D341Med (cell line): ENCODE measurements around the gene RAMP1.
A peak's percentile ranks its signal among the peaks of the same experiment; 100 is the strongest.

Experiments
- DNase-seq: peaks from one replicate; pipeline ENCODE4 v3.0.0; 2012; ENCODE audit warnings: low spot score

RAMP1 gene

DNA sequence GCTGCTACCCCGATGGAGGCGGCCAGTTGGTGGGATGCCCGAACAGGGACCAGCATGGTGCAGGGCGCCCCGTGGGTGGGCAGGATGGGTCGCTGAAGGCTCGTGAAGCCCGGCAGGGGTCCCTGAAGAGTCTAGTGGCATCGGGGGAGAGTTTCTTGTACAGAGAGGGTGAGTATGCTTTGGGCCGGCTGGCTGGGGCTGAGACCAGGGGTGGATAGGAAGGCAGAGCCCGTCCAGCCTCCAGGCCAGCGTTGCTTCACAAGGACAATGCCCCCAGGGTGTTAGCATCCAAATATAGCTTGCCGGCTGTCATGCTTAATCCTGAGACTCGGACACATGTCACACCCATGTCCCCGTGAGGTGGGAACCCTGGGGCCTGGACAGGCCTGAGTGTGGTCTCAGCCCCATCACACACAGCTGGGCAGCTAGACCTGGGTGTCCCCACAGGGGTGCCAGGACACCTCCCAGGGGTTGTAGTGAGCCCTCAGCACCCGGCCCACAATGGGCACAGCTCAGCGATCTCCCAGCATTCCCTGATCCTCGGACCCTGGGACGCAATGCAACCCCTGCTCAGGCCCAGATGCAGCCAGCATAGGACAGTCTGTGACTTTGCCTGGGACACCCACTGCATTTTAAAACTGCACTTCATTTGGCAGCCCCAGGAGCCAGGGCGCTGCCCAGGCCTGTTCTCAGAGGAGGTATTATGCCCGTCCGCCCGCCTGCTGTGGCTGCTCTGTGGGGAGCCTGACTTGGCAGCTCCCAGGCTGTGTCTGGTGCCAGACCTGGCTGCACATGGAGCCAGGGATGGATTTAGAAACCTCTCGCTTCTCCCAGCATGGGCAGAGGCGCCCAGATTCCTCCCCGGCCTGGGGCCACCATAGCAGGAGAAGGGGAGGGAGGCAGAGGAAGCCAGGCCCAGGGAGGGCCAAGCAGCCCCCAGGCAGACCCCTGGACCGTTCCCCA is 36.4 kb downstream of the RAMP1 start:
- DNase-seq, result peak; percentile 38

DNA sequence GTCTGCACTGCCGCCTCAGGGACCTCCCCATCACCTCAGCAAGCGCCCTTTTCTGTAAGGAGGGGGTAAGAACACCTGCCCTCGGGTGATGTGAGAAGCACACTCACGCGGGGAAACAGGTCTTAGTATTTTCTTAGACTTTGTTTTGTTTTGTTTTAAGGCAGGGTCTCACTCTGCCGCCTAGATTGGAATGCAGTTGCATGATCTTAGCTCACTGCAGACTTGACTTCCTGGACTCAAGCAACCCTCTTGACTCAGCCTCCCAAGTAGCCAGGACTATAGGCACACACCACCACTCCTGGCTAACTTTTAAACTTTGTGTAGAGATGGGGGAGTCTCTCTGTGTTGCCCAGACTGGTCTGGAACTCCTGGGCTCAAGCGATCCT is 37.1 kb downstream of the RAMP1 start:
- no peak for DNase-seq

DNA sequence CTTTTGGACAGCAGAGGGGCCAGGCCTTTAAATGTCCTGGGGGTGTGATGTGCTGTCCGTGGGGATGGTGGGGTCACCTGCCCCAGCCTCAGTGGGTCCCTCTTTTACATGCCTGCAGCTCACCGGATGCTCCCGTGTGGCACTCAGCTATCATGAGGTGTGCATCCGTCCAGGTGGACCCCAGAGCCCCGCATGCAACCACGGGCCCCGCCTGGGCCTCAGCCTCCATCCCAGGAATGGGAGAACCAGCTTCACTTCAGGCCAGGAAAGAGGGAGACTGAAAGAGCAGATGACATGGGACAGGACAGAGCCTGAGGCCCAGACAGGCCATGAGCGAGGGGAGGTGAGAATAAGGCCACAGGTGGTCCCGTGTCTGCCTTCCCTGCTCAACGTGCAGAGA is 37.5 kb downstream of the RAMP1 start:
- peak; percentile 14 for DNase-seq

DNA sequence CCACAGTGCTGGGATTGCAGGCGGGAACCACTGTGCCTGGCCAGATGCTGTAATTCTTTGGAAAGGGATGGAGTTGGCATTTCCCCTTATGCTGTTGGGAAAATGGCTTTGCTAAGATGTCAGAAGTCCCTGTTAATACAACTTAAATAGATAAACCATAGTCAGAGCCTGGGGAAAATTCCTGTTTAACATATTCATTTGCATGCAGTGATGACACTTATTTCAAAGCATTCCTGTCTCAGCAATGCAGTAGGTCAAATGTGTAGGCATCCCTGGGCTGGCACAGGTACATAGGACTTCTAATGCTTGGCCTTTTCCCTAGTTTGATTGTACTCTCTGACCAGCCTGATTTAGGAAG is 38.6 kb downstream of the RAMP1 start:
- DNase-seq, result no peak

DNA sequence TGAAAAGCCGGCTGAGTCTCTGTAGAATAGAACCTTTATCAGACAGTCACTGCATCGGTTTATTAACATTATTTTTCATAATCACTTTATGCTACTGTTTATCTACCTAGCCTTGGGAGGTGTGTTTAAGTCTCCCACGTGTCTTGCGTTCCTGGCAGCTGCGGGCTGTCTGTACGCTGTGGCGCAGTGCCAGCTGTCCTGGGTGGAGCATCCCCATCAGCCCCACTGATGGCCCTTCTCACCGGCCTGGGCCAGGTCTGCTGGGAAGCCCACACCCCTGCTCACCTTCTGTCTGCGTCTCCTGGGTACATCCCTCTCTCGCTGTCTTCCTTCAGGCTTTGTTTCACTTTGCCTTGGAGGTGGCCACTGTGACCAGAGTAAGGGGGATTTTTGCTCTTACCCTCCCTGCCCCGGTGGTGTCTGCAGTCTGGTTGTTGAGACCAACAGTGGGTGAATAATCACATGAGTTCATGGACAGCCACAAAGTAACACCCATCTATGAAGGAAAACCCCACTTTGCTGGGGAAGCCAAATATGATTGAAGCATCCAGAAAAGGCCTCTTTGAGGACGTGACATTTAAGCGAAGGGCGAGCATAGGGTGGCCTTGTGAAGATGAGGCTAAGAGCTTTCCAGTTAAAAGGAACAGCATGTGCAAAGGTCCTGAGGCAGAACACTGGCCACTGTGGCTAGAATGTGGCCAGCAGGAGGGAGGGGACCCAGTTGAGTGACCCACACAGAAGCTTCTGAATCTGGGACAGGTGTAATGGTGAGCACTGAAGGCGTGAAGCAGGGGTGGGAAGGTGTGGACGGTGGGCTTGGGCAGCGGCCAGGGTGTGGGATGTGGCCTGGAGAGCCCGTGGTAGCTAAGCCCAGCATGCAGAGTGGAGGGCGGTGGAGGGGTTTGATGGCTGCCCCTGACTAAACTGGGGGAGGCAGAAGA is 41.7 kb downstream of the RAMP1 start:
- DNase-seq, result peak; percentile 6

DNA sequence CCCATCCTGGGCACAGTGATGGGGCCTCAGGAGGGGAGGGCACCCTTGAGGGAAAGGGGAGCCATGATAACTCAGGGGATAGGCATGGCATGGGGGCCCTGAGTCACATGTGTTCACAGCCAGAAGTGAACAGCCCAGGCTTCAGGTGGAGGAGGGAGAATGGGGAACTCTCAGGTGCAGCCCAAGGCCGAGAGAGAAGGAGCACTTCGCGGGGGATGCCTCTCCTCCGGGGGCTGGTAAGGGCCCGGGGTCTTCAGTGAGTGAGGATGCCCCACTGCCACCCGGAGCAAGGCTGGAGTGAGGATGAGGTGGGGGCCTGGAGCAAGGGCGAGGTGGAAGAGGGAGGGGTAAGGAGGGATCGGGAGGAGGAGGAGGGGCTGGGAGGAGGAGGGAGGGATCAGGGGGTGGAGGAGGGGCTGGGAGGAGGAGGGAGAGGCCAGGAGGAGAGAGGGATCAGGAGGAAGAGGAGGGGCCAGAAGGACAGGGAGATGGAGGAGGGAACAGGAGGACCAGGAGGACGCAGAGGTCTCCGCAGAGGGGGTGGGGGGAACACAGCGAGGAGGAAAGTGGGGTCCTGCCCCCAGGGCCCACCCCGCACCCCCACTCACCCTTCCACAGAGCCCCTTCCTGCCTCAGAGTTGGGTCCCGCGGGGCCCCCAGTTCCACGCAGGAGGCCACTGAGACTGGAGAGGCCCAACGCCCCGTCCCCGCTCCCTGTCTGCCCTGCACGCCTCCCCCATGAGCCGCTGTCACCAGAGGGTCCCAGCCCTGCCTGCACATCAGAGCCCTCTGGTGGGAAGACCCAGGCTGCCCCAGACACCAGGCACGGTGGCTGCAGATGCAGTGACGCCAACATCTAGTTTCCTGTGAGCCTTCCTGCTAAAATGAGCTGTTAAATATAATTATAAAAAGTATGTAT is 42.8 kb downstream of the RAMP1 start:
- peak; percentile 30 for DNase-seq

DNA sequence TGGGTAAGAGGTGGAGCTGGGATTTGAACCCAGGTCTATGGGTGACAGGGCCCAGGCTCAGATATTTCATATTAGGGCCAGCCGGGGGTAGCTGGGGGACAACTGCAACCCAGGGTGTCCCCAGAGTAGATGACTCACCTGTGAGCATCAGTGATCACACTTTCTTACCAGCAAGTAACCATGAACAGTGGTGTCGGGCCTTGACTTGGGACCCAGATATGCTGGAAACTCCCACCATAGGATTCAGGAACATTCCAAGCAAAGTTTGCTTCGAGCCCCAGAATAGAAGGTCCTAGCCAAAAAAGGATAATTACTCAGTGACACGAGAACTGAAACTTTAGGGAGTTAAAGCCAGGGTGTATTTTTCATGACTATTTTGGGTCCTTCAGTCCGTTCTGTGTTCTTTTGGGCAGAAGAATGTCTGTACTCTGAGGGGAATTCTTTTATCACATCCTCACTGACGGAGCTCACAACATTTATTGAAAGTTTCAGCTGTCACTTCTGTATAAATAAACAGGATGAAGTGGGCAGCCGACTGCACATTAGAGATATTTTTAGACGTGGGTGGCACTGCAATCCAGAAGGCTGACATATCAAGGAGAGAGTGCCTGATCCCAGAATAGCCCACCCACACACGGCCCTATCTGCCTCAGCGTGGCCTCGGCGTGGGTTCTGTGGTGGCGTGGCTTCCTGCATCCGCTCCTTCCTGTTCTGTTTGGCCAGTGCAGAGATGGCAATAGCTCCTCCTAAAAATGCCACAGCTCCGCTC is 45.6 kb downstream of the RAMP1 start:
- peak; percentile 14 for DNase-seq

DNA sequence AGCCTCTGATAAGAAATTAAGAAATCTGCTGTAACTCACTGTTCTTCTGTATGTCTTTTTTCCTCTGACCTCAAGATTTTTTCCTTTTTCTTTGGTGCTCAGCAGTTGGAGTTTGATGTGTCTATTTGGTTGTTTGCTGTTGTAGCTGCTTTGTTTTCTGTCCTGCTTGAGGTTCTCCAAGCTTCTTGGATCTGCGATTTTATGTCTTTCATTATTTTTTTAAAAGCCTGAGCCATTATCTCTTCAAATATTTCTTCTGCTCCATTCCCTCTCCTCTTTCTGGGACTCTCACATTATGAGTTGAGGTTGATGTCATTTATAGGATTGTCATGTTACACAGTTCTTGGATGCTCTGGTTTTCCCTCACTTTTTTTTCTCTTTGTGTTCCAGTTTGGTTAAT is 47.7 kb downstream of the RAMP1 start:
- no peak for DNase-seq

DNA sequence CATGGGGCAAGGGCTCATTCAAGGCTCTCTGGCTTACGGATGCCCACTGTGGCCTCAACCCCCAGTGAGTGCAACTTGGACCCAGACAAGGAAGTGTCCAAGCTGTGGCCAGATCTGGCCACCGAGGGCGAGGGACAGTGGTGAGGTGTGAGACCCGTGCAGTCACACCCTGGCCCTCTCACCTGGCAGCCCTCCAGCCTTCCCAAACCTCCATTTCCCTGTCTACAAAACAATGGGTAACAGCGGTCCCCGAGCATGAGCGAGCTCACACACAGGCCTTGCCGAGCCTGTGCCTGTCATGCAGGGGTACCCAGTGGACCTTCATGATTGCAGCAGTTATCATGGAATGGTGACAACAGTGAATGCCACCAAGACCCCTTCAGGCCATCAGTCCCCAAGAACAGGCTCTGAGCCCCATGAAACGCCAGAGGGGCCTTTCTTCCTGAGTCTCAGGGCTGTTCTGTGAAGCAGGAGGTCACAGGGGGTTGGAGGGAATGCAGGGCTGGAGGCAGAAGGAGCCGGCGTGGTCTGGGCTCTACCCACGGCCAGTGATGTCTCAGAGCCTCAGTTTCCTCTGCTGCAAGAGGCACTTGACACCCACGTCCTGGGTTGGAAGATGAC is 49.8 kb downstream of the RAMP1 start:
- no peak for DNase-seq

DNA sequence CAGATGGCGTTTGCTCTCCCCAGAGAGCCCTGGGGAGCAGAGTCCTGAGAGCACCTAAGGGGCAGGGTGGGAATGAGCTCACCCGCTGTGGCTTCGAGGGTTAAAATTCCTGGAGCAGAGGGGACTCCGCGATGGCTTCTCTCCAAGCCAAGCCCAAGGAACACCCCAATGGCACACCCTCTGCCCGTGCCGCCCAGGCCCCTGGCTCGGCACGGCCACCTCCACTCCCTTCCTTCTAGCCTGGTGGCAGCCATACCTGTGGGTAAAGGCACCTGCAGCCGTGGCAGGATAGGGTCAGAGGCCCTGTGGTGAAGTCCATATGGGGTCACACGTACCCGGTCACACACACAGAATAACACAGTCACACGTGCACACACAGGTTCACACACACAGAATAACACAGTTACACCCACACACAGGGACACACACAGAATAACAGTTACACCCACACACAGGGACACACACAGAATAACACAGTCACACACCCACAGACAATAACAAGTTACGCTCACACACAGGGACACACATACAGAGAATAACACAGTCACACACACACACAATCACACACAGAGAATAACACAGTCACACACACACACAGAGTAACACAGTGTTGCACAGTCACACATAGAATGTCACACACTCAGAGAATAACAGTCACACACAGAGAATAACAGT is 50.5 kb downstream of the RAMP1 start:
- no peak for DNase-seq

DNA sequence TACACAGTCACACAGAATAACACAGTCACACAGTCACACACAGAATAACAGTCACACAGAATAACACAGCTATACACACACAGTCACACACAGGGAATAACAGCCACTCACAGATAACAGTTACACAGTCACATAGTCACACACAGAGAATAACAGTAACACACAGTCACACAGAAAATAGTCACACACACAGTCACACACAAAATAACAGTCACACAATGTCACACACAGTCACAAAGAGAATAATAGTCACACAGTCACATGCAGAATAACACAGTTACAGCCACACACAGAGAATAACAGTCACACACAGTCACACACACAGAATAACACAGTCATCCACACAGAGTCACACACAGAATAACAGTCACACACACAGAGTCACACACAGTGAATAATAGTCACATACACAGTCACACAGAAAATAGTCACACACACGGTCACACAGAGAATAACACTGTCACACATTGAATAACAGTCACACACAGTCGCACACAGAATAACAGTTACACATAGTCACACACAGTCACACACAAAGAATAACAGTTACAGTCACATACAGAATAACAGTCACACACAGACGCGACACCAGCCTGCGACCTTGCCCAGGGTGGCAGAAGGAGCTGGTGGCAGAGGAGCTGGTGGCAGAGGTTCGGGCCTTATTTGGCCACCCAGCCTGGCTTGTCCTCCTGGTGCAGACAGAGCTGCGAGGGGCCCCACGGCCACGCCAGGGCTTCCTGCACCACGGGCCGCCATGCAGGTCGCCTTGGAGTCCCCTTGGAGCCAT is 51.3 kb downstream of the RAMP1 start:
- DNase-seq, result no peak

DNA sequence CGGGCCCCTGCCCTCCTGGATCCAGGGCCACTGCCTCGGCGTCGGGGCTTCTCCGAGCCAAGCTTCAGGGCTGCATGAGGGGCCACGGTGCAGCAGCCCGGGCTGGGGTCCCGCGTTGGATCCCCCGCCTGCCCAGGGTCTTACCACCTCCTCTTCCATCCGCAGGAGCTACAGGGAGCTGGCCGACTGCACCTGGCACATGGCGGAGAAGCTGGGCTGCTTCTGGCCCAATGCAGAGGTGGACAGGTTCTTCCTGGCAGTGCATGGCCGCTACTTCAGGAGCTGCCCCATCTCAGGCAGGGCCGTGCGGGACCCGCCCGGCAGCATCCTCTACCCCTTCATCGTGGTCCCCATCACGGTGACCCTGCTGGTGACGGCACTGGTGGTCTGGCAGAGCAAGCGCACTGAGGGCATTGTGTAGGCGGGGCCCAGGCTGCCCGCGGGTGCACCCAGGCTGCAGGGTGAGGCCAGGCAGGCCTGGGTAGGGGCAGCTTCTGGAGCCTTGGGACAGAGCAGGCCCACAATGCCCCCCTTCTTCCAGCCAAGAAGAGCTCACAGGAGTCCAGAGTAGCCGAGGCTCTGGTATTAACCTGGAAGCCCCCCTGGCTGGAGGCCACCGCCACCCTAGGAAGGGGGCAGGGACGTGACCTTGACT is 52.1 kb downstream of the RAMP1 start:
- no peak for DNase-seq

DNA sequence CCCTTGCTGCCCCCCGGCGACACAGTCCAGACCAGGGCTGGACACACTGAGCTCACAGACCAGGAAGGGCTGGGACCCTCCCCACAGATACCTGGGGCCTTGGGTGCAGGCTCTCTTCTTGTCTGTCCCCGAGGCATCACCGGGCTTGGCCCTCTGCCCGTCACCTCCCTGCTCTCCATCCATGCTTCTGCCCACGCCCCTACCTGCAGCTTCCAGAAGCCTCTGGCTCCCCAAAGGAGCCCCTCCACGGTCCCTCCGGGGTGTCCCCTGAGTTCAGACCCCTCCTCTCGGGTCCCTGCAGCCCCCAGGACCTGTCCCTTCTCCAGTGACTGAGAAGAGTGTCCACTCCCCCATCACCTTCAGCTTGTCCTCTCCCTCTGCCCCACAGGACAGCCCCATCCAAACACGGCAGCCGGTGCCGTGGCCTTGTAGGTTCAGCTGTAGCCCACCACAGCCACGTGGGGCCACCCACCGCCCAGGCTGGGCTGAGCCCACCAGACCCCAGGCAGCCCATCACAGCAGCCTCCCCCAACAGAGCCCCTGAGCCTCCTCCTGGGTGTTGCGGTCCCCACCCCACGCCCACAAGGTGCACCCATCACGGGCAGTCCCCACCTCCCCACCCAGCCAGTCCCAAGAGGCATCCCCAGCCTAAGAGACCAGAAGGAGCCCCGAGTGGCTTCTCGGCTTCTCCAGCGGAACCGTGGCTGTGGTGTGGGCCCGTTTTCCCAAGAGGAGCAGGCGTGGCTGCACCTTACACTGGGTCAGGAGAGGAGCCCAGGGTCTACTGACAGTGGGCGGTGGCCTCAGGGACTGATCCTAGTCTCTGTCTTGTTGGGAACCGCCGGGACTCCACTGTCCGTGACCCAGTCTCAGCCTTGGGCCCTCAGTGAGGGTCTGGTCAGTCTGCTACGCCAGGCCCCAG is 53.1 kb downstream of the RAMP1 start:
- no peak for DNase-seq

DNA sequence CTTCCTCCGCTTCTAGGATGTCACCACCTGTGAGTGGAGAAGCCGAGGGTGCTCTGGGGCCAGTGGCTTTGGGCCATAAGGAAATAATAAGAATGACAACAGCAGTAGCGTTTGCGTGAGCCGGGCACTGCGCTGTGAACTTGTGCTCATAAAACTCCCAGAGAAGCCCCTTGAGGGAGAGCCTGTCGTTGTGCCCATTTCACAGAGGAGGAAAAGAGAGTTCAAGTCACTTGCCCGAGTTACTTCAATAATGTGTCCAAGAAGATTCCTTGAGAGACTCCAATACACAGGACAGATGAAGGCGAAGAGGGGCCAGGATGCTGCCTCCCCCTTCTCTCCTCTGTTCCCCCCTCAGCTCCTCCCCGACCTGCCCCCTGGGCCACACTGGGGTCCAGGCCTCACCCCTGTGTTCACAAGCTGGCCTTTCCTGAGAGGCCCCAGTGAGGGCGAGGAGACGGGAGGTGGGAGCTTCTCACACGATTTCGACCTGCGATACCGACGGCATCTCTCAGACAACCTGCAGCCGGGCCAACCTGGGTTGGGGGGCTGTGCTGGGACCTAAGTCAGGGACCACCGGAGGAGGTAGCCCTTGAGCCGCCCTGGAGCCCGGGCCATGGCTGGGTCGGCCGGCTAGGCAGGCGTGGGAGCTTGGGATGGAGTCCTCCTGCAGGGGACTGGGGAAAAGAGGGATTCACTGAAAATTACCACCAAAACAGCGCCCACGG is 53.9 kb downstream of the RAMP1 start:
- DNase-seq, result no peak

DNA sequence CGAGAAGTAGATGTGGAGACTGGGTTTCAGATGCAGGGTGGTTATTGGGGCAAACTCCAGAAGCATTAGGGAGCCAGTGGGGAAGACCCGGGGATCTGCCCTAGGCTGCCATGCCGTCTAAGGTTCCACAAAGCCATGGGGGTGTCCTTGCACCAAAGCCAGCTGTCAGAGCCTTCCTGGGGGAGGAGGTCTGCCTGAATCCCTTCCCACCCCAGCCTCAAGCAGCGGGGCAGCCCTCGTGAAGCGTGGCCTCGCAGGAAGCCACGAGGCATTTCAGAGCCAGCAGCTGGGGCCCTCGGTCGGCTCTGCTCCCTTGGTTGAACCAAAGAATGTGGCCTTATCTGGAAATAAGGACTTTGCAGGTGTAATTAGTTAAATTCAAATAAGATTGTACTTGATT is 56.2 kb downstream of the RAMP1 start:
- no peak for DNase-seq

DNA sequence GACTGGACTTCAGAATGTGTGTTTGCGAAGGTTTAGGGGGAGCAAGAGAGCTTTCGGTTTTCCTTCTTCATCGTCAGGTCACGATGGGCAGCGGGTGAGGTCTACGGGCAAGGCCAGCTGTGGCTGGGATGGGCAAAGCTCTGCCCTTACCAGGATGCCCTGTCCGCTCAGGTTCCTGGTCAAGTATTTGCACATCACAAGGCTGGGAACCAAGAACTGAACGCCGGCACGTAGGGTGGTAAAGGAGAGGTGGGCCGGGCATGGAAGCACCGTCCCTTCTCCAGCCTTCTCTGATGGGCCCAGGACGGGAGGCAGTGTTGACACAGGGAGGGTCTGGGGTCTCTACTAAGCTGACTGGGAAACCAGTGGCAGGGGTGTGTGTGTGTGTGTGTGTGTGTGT is 56.9 kb downstream of the RAMP1 start:
- DNase-seq, result no peak
